Adrenal gland (tissue), 5 donors: Measurements from ENCODE around the gene TM2D1.

Experiments used
- CTCF ChIP-seq, 6 experiments: fragments of 450-650 bp in 4 of 6; fragments of 200-600 bp in 2 of 6; sonication (generic) in 1 of 6; IDR thresholded peaks; 1 replicate in 5 of 6; 2 replicates in 1 of 6; pipeline versions ENCODE4 v1.5.1 to v1.8.0; 2016 to 2021; ENCODE audit warnings: antibody characterized with exemption in 6 of 6, mild to moderate bottlenecking in 2 of 6, moderate library complexity in 1 of 6
- POLR2A ChIP-seq, 2 donors: fragments of 450-650 bp; IDR thresholded peaks; one replicate each; pipeline ENCODE4 v1.6.1; 2017; ENCODE audit warnings: antibody characterized with exemption in 2 of 2, mild to moderate bottlenecking in 2 of 2, moderate library complexity in 1 of 2
- donor health status: DM: no; HTN: no; CAD: no.

GRCh38 chr1:61724506-61724812 lies 482 bp downstream of the TM2D1 start:
- TF ChIP-seq CTCF (IDR thresholded peaks at IDR 0.05) (no peak), POLR2A (IDR thresholded peaks at IDR 0.05) (no peak)
